Stimulated activated CD4-positive, alpha-beta T cell treated with anti-CD3 and anti-CD28 coated beads, Interleukin-15, amount 100 ng/mL, for 1 hour (primary cell): ENCODE measurements around the gene G6PC3.
"Not testable (repeated sequence)": the region's sequence is repeated elsewhere in the genome, so short reads cannot be mapped to it uniquely, and the experiment has no call there.

Experiments
- DNase-seq, 2 donors: peaks; one replicate each; pipeline ENCODE4 v3.0.0-alpha.2; 2020; ENCODE audit warnings: low read depth in 1 of 2, low spot score in 1 of 2

The G6PC3 gene

GRCh38 chr17:44082256-44082927 lies 11.9 kb downstream of the G6PC3 start:
- no peak for DNase-seq

DNA sequence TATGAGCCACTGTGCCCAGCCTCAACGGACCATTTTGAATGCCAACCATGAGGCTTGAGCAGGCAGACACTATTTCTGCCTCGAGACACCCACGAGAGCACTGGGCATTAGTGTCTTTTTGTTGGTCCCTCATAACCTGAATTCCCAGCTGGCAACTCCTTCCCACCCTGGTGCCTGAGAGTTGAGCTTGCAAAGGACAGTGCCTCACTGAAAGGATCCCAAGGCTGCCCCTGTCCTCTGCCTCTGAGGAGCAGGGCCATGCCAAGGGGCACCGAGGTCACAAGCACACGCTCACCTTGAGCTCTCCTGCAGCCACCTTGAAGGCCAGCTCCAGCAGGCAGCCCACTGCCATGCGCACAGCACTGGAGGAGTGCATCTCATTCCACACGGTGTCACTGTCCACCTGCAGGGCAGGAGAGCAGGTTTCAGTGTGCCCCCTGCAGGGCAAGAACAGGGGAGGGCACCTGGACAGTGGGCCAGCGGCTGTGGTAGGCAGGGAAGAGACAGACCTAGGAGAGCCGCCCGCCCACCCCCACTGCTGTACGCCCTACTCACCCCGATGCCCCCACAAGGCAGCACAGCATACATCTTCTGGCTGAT lies 12.8 kb downstream of the G6PC3 start:
- no peak for DNase-seq

GRCh38 chr17:44084131-44084538 lies 13.6 kb downstream of the G6PC3 start:
- DNase-seq = peak in 1 of 2 donors; percentile 23

DNA sequence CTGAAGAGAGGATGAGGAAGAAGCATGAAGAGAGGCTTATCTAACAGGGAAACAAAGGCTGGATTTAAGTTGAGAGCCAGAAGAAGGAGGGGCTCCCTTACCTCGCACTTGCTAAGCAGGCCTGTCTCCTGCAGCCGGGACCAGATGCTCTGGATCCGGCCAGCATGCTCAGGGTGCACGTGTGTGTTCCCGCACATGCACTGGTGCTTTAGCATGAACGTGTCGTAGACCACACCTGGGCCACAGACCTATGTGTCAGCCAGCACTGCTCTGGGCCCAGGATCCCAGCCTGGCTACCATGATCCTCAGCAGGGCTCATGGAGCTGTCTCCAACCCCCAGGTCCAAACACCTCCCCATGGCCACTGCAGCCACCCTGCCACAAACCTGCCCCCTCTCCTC lies 14.4 kb downstream of the G6PC3 start:
- DNase-seq = no peak

DNA sequence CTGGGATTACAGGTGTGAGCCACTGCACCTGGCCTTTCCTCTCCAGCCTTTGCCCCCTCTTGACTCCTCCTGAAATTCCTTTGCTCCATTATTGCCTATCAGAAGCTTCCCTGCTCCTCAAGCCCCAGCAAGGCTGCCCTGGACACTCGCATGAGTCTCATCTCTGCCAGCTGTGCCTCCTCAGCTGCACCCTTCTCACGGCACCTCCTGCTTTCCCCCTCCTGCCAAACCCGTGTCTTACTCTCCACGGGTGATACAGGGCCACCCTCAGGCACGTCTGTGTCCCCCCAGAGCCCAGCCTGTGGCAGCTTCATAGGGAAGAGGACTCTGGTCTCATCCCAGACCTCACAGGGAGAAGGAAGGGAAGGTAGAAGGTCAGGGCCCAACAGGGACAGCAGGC lies 15.4 kb downstream of the G6PC3 start:
- DNase-seq = no peak

GRCh38 chr17:44086364-44087311 lies 16.1 kb downstream of the G6PC3 start:
- DNase-seq = peak in 1 of 2 donors; percentile 54

DNA sequence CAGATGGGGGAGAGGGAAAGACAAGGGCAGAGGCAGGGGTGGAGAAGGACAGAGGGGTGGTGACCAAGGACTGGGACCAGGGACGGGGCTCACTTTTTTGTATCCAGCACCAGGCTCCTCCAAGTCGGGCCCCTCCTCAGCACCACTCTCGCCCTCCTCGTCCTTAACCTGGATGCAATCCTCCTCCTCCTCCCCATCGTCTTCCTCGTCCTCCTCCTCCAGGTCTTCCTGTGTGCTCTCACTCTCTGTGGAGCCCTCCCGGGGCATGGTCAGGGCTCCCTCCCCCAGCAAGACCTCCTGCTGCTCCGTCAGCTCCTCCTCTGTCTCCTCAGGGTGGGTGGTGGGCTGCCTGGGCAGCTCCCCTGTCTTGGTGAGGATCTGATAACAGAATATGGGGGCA lies 16.8 kb downstream of the G6PC3 start:
- DNase-seq = no peak

DNA sequence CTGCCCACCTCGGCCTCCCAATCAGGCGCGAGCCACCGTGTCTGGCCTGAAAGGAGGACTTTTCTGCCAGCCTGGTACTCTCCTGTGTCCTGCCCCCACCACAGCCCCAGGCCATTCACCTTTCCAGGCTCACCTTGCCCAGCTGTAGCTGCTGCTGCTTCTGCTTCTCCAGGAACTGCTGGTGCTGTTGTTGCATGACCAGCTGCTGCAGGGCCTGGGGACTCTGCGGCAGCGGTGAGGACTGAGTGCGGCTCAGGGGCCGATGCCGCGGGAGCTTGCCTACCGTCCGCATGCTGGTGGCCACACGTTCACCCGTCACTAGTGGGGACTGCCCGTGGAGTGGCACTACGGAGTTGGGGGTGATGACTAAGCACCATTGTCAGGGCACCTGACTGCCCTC lies 17.7 kb downstream of the G6PC3 start:
- DNase-seq = no peak

DNA sequence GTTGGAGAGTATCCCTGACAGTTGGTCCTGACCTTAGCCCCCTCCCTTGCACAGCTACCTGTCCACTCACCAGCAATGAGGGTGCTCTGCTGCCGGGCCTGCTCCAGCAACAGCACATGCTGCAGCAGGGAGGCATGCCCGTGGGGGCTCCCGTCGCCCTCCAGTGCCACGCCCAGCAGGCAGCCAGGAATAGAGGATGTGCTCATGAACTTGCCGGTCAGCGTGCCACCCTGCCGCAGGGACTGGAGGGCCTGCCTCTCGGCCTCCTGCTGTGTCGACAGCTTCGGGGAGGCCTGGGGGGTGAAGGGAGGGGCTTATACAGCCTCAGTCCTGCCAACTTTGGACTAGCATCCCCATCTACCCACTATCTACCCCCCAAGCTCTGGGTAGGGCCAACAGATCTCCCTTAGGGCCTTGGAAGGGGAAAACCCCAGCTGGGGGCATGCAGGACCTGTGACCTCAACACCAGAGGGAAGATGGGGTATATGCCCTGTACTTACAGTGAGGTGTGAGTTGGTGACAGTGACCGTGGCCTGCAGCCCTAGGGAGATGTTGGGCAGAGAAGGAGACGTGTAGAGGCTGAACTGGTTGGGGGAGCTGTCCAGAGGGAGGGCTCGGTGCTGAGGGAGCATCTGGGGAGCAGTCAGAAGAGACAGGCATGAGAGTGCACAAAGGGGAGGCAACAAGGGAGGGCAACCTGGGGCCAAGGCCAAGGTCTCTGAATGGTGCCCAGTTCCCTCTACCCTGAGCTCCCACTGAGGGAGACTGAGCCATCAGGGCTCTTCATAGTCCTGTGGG lies 20.9 kb downstream of the G6PC3 start:
- DNase-seq = no peak

DNA sequence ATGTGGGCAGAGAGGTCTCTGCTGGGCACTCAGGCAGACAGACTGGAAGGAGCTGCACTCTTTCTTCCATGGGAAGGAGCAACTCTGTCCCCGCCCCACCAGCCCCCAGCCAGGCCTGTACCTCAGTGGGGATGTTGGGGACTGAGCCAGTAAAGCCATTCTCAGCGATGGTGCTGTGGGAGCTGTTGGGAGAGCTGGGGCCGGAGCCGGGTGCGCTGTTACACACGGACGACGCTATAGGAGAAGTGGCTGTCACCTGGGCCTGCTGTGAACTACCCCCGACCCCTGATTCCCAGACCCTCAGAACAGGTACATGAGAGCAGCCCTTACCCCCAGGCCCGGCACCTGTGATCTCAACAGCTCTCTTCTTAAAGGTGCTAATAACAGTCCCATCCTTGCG lies 21.5 kb downstream of the G6PC3 start:
- DNase-seq = no peak

- DNase-seq = no peak
Measured at GRCh38 chr17:44093231-44093900, 22.8 kb downstream of the G6PC3 start.

- no peak for DNase-seq
Measured at GRCh38 chr17:44094701-44095387, 24.3 kb downstream of the G6PC3 start.

DNA sequence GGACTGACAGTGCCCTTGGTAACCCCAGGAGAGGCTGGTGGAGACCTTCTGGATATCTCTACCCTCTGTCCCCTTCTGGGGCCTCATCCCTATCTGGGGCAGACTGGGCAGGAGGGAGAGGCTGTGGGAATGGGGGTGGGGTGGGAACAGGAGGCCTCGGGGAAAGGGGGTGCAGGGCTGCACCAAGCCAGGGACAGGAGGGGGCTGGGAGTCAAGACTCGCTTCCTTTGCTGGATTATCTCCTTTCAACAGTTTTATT lies 24.8 kb downstream of the G6PC3 start:
- DNase-seq = no peak

DNA sequence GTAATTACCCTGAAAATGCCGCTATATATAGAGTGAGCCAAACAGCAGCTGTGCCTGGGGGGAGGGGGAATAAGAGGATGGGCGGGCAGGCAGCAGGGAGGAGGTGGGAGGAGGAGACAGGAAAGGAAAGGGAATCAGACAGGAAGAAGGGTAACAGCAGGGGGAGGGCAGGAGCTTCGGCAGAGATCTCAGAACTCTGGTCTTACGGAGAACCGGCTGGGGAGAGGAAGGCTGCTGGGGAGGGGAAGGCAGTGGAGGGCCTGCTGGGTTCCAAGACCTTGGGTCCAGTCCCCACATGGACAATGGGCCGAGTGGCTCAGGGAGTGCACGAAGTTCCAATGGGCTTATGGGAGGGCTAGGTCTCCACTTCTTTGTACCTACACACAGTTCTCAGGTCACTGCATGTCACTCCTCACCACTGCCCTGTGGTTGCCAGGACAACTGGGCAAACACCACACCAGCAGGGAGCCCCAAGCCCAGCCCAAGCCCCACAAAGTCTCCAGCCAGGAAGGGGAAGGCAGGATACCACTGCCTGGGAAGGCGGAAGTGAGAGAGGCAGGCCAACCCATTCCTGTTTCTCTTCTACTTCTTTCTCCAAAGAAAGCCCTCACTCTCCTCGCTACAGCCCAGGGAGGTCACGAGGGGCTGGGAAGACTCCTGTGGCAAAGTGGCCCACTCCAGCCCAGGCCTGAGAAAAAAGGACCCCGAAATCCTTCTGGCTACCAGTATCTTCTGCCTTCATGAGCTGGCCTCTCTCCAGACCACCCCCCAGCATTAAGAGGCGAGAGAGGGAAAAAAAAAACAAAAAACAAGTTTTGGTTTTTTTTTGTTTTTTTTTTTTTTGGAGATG lies 25.3 kb downstream of the G6PC3 start:
- DNase-seq = no peak

DNA sequence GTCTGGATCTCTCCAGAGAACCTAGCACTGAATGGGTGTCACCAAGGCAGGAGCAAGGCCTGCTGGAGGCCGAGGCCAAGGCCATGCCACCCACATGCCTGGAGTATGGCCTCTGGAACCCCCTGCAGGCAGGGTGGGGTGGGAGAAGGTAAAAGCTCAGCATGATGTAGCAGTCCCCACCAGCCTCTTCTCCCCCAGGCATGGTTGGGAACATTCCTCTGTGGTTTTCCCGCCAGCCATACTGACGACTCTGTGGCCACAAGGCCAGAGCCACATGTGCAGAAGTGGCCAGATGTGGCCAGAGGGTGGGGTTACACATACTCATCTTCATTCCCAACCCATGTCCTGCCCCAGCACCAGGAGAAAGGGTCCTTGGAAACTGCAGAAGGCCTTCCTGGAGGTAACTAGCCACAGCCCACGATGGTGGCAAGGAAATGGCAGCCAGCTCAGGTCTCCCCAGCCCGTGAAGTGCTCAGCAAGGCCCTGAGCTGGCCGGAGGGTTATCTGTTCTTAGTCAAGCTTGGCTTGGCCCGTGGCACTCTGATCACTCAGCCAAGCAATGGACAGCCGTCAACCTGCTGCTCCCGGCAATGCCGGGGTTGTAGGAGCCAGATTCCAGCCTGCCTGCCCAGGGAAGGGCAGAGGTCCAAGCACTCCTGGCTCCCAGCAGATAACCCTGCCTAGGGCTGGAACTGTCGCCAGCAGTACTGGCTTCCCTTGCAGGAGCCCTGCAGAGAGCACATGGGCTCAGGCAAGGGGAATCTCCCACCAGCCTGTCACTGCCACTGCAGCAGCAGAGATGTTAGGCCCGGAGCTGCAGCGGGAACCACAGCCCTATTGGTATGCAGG lies 26.8 kb downstream of the G6PC3 start:
- no peak for DNase-seq

GRCh38 chr17:44101858-44102257 lies 31.3 kb downstream of the G6PC3 start:
- not testable (repeated sequence) for DNase-seq

GRCh38 chr17:44102849-44103622 lies 32.5 kb downstream of the G6PC3 start:
- no peak for DNase-seq

- no peak for DNase-seq
Measured at GRCh38 chr17:44105483-44105882, 34.9 kb downstream of the G6PC3 start.
